ENCODE results near the gene RPS21. TPM values are rescaled to one million over a fixed set of nuclear protein-coding genes. Genes with fewer than 3 reads are reported as not detected.

Gene RPS21
- total and polyA plus RNA-seq, 4 donors: 278 to 1,588 (median 439) TPM

DNA sequence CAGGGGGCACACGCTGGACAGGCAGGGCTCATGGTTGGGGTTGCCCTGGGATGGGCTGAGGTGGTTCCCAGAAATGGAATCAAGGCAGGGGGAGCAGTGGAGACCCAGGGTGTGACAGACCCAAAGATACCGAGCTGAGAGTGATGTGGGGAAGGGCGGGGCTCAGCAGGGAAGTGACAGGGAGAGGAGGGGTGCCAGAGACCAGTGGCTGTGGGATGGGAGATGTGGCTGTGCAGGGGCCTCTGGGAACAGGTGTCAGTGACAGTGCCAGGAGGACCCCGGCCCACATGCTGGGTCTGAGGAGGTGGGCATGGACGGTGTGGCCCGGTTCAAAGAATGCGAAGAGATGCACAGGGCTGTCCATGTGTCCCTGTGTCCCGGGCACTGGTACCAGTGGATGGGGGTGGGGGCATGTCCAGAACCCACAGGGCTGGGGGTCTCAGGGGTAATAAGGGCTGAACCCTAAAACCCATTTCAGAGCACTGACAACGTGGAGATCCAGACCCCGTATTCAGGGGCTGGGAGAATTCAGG, 19.1 kb downstream of the RPS21 start:
- Histone ChIP-seq H3K9me3 (ENCODE audit: control insufficient read depth in 4 of 4, low read length in 3 of 4) (no peaks in the 10 kb centered on the region), H3K36me3 (ENCODE audit: control insufficient read depth in 4 of 4, insufficient read depth in 3 of 4, low read depth in 1 of 4, low read length in 3 of 4) (no peaks in the 10 kb centered on the region), H3K27ac (ENCODE audit: low read depth in 1 of 2, low read length in 2 of 2) (no peak overlapping the region), H3K27me3 (ENCODE audit: control insufficient read depth in 4 of 4, insufficient read depth in 4 of 4, low read length in 3 of 4) (no peaks in the 10 kb centered on the region), H3K9ac (ENCODE audit: low read depth in 1 of 2, low read length in 2 of 2) (no peak overlapping the region), H3K4me3 (ENCODE audit: low read depth in 1 of 3, low read length in 3 of 3) (peak overlapping the region in 1 of 3 donors; percentile 84), H3K4me1 (ENCODE audit: control insufficient read depth in 4 of 4, insufficient read depth in 4 of 4, low read length in 3 of 4) (peaks cover 13 to 33% (median 20%) of the 10 kb centered on the region in 4 donors)
- TF ChIP-seq JUND (IDR thresholded peaks at IDR 0.05): no peak
- TF ChIP-seq, protein P1, sequence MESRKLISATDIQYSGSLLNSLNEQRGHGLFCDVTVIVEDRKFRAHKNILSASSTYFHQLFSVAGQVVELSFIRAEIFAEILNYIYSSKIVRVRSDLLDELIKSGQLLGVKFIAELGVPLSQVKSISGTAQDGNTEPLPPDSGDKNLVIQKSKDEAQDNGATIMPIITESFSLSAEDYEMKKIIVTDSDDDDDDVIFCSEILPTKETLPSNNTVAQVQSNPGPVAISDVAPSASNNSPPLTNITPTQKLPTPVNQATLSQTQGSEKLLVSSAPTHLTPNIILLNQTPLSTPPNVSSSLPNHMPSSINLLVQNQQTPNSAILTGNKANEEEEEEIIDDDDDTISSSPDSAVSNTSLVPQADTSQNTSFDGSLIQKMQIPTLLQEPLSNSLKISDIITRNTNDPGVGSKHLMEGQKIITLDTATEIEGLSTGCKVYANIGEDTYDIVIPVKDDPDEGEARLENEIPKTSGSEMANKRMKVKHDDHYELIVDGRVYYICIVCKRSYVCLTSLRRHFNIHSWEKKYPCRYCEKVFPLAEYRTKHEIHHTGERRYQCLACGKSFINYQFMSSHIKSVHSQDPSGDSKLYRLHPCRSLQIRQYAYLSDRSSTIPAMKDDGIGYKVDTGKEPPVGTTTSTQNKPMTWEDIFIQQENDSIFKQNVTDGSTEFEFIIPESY (IDR thresholded peaks at IDR 0.05): no peak
- TF ChIP-seq, protein P2, sequence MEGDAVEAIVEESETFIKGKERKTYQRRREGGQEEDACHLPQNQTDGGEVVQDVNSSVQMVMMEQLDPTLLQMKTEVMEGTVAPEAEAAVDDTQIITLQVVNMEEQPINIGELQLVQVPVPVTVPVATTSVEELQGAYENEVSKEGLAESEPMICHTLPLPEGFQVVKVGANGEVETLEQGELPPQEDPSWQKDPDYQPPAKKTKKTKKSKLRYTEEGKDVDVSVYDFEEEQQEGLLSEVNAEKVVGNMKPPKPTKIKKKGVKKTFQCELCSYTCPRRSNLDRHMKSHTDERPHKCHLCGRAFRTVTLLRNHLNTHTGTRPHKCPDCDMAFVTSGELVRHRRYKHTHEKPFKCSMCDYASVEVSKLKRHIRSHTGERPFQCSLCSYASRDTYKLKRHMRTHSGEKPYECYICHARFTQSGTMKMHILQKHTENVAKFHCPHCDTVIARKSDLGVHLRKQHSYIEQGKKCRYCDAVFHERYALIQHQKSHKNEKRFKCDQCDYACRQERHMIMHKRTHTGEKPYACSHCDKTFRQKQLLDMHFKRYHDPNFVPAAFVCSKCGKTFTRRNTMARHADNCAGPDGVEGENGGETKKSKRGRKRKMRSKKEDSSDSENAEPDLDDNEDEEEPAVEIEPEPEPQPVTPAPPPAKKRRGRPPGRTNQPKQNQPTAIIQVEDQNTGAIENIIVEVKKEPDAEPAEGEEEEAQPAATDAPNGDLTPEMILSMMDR (IDR thresholded peaks at IDR 0.05; ENCODE audit: low read depth, low read length, missing input control): no peak
- no peak for TF ChIP-seq EGR1 (IDR thresholded peaks at IDR 0.05; ENCODE audit: low read depth in 2 of 2)
- no peak for TF ChIP-seq FOXA1 (IDR thresholded peaks at IDR 0.05)
- TF ChIP-seq RXRA (IDR thresholded peaks at IDR 0.05): no peak
- no peak for TF ChIP-seq RAD21 (IDR thresholded peaks at IDR 0.05)
- TF ChIP-seq, protein P3, sequence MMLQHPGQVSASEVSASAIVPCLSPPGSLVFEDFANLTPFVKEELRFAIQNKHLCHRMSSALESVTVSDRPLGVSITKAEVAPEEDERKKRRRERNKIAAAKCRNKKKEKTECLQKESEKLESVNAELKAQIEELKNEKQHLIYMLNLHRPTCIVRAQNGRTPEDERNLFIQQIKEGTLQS (IDR thresholded peaks at IDR 0.05): no peak
- TF ChIP-seq, protein P4, sequence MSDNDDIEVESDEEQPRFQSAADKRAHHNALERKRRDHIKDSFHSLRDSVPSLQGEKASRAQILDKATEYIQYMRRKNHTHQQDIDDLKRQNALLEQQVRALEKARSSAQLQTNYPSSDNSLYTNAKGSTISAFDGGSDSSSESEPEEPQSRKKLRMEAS (IDR thresholded peaks at IDR 0.05): no peak
- no peak for TF ChIP-seq YY1 (IDR thresholded peaks at IDR 0.05)
- TF ChIP-seq HNF4G (IDR thresholded peaks at IDR 0.05): no peak
- no peak for DNase-seq (ENCODE audit: low spot score)
- WGBS: 75% methylated on average over 10 of the region's 10 CpGs

DNA sequence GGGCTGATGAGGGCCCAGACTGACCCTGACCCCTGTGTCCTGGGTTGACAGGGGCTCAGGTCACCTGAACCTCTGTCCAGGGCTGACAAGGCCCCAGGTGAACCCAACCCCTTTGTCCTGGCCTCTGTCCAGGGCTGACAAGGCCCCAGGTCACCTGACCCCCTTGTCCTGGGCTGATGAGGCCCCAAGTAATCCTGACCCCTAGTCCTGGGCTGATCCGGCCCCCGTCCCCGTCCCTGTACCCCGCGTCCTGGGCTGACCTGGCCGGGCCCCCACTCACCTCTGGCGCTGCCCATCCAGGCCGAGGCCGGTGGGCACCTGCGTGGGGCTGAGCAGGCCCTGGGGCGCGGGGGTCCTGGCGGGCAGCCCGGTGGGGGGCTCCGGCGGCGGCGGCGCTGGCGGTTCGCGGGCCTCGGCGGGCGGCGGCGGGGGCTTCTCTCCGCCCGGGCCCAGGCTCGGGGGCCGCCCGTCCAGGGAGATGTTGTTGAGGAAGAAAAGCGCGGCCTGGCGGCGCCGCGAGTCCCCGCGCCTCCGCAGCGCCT, 19.8 kb downstream of the RPS21 start:
- Histone ChIP-seq H3K27me3 (ENCODE audit: control insufficient read depth in 4 of 4, insufficient read depth in 4 of 4, low read length in 3 of 4) (no peaks in the 10 kb centered on the region), H3K9me3 (ENCODE audit: control insufficient read depth in 4 of 4, low read length in 3 of 4) (no peaks in the 10 kb centered on the region), H3K4me3 (ENCODE audit: low read depth in 1 of 3, low read length in 3 of 3) (peak overlapping the region; percentile 49 to 84 (median 69)), H3K36me3 (ENCODE audit: control insufficient read depth in 4 of 4, insufficient read depth in 3 of 4, low read depth in 1 of 4, low read length in 3 of 4) (no peaks in the 10 kb centered on the region), H3K4me1 (ENCODE audit: control insufficient read depth in 4 of 4, insufficient read depth in 4 of 4, low read length in 3 of 4) (peaks cover 13 to 33% (median 20%) of the 10 kb centered on the region in 4 donors), H3K27ac (ENCODE audit: low read depth in 1 of 2, low read length in 2 of 2) (no peak overlapping the region), H3K9ac (ENCODE audit: low read depth in 1 of 2, low read length in 2 of 2) (no peak overlapping the region)
- TF ChIP-seq EGR1 (IDR thresholded peaks at IDR 0.05; ENCODE audit: low read depth in 2 of 2) (no peak), GABPA (IDR thresholded peaks at IDR 0.05 in 1 of 2, conservative IDR thresholded peaks at IDR 0.05 in 1 of 2) (no peak), JUND (IDR thresholded peaks at IDR 0.05) (no peak), SP1 (IDR thresholded peaks at IDR 0.05) (no peak), FOXA1 (IDR thresholded peaks at IDR 0.05) (no peak), HNF4A (conservative IDR thresholded peaks at IDR 0.05) (peak in 1 of 2 donors; percentile 29), RAD21 (IDR thresholded peaks at IDR 0.05) (no peak), NR2F2 (IDR thresholded peaks at IDR 0.05) (no peak), HNF4G (IDR thresholded peaks at IDR 0.05) (no peak), RXRA (IDR thresholded peaks at IDR 0.05) (peak in 1 of 2 donors; percentile 87), TAF1 (conservative IDR thresholded peaks at IDR 0.05) (no peak)
- TF ChIP-seq, protein P3 (IDR thresholded peaks at IDR 0.05): no peak
- TF ChIP-seq, protein P4 (IDR thresholded peaks at IDR 0.05): no peak
- TF ChIP-seq, protein P5, sequence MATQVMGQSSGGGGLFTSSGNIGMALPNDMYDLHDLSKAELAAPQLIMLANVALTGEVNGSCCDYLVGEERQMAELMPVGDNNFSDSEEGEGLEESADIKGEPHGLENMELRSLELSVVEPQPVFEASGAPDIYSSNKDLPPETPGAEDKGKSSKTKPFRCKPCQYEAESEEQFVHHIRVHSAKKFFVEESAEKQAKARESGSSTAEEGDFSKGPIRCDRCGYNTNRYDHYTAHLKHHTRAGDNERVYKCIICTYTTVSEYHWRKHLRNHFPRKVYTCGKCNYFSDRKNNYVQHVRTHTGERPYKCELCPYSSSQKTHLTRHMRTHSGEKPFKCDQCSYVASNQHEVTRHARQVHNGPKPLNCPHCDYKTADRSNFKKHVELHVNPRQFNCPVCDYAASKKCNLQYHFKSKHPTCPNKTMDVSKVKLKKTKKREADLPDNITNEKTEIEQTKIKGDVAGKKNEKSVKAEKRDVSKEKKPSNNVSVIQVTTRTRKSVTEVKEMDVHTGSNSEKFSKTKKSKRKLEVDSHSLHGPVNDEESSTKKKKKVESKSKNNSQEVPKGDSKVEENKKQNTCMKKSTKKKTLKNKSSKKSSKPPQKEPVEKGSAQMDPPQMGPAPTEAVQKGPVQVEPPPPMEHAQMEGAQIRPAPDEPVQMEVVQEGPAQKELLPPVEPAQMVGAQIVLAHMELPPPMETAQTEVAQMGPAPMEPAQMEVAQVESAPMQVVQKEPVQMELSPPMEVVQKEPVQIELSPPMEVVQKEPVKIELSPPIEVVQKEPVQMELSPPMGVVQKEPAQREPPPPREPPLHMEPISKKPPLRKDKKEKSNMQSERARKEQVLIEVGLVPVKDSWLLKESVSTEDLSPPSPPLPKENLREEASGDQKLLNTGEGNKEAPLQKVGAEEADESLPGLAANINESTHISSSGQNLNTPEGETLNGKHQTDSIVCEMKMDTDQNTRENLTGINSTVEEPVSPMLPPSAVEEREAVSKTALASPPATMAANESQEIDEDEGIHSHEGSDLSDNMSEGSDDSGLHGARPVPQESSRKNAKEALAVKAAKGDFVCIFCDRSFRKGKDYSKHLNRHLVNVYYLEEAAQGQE (IDR thresholded peaks at IDR 0.05): no peak
- TF ChIP-seq, protein P1 (IDR thresholded peaks at IDR 0.05): no peak
- WGBS: under 1% methylated on average over 42 of the region's 42 CpGs
- DNase-seq (ENCODE audit: low spot score): peak; percentile 54

Data from liver (tissue), 9 donors.